ENCODE data around the gene DLG1. TPM values are rescaled to one million over a fixed set of nuclear protein-coding genes. Genes with fewer than 3 reads are reported as not detected.

The DLG1 gene
- total RNA-seq, 4 donors from 2014 or later: 103 to 150 (median 122) TPM

DNA sequence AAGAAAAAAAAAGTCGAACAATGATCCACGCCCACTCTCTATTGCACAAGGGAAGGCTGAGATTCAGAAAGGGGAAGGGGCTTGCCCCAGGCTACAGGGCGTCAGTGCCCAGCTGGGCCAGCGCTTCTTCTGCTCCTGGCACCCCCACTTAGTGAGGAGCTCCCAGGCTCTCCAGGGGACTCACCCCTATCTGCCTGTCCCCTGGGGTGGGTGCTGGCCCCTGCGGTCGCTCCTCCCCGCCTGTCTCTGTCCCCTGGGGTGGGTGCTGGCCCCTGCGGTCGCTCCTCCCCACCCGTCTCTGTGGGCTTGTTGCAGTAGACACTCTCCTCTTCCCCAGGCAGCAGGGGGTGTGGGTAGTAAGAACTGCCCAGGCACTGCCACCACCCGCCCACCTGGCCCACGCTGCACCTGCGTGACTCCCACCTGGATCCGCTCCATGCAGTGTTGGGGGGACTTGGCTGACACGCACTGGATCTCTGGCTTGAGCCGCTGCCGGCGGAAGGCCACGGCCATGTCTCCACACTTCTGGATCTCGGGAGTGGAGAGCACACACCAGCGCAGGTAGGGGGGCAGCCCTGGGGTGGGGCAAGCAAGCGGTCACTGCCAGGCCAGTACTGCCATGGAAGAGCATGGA, 283.4 kb downstream of the DLG1 start:
- H3K4me3 ChIP-seq: no peak overlapping the region
- no peak overlapping the region for H3K27ac ChIP-seq
- TF ChIP-seq POLR2A (IDR thresholded peaks at IDR 0.05): no peak
- no peak for TF ChIP-seq CTCF (IDR thresholded peaks at IDR 0.05)
- 87 to 90% methylated on average over 8 to 14 of the region's 22 CpGs for WGBS, 2 donors
- H3K36me3 ChIP-seq: no peaks in the 10 kb centered on the region
- no peaks in the 10 kb centered on the region for H3K4me1 ChIP-seq
- H3K27me3 ChIP-seq: no peaks in the 10 kb centered on the region
- no peak for DNase-seq
- H3K9me3 ChIP-seq: no peaks in the 10 kb centered on the region
- intact Hi-C loops (cut with DNase I): no loop called here

DNA sequence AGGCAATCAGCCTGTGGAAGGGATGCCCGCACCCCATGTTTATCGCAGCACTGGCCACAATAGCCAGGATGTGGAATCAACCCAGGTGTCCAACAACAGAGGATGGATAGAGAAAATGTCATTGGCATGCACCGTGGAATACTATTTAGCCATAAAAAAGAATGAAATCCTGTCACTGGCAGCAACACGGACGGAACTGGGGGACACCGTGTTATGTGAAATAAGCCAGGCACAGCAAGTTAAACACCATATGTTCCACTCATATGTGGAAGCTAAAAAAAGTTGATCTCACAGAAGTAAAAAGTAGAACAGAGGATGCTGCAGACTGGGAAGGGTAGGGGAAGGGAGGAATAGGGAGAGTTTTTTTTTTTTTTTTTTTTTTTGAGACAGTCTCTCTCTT, 284.4 kb downstream of the DLG1 start:
- no peak for TF ChIP-seq CTCF (IDR thresholded peaks at IDR 0.05)
- TF ChIP-seq POLR2A (IDR thresholded peaks at IDR 0.05): no peak
- no peaks in the 10 kb centered on the region for H3K9me3 ChIP-seq
- H3K27me3 ChIP-seq: no peaks in the 10 kb centered on the region
- no peak overlapping the region for H3K27ac ChIP-seq
- H3K4me1 ChIP-seq: no peaks in the 10 kb centered on the region
- intact Hi-C loops (cut with DNase I): no loop called here
- H3K4me3 ChIP-seq: no peak overlapping the region
- H3K36me3 ChIP-seq: no peaks in the 10 kb centered on the region
- DNase-seq: no peak
- whole genome bisulfite sequencing, 2 donors: 94 to 95% methylated on average over 6 of the region's 6 CpGs

DNA sequence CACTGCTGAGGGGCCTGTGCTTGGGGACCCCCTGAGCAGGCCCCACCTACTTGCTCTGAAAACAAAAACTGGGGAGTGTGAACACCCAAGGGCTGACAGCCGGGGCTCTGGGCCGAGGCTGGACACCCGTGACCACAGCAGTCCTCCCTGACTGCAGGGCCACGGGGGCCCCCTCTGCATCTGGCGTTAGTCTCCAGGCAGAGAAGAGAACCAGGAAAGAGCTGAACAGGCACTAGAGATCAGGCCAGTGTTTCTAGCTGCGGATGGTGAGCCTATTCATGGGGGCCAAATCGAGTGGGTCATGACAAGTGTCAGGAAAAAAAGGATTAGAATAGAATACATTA, 285.9 kb downstream of the DLG1 start:
- intact Hi-C loops (cut with DNase I): no loop called here
- Histone ChIP-seq H3K27ac (no peak overlapping the region), H3K36me3 (no peaks in the 10 kb centered on the region), H3K9me3 (no peaks in the 10 kb centered on the region), H3K27me3 (no peaks in the 10 kb centered on the region), H3K4me3 (no peak overlapping the region), H3K4me1 (no peaks in the 10 kb centered on the region)
- DNase-seq: no peak
- TF ChIP-seq CTCF (IDR thresholded peaks at IDR 0.05) (no peak), POLR2A (IDR thresholded peaks at IDR 0.05) (no peak)
- 81 to 89% methylated on average over 2 of the region's 7 CpGs for WGBS, 2 donors

DNA sequence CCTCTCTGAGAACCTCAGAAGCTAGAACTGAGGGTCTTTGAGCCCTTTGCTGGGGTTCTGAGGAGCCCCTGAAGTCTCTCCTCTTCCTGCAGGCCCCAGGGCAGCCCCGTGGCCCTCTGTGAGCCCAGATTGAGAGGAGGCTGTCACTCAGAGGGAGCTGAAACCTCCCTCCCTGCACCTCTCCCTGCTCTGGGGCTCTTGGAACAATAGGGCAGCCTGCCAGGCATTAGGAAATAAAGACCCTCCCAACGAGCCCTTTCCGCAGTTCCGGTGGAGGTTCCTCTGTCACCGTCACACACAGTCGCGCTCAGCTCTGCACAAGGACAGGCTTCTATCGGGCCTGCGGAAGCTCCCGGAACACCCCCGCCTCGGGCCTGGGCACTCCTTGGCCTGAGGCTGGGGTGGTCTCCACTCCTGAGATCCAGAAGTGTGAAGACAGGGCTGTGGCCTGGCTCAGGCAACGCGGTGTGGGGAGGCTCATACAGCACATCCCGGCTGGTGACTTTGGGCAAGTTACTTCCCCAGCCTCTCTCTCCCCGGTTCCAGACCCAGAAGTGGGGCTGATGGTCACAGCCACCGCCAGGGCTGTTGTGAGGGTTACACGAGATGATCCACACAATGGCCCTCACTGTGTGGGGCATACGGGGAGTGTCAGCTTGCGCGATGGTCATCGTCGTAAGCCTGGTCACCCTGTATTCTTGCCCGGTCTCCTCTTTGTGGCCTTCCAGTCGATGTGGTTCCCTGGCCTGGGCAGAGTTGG, 286.5 kb downstream of the DLG1 start:
- Histone ChIP-seq H3K36me3 (no peaks in the 10 kb centered on the region), H3K27me3 (no peaks in the 10 kb centered on the region), H3K27ac (no peak overlapping the region), H3K4me1 (no peaks in the 10 kb centered on the region), H3K4me3 (no peak overlapping the region), H3K9me3 (no peaks in the 10 kb centered on the region)
- WGBS, 2 donors: 82 to 88% methylated on average over 4 to 11 of the region's 25 CpGs
- DNase-seq: no peak
- TF ChIP-seq POLR2A (IDR thresholded peaks at IDR 0.05) (no peak), CTCF (IDR thresholded peaks at IDR 0.05) (no peak)
- intact Hi-C loops (cut with DNase I): no loop called here

DNA sequence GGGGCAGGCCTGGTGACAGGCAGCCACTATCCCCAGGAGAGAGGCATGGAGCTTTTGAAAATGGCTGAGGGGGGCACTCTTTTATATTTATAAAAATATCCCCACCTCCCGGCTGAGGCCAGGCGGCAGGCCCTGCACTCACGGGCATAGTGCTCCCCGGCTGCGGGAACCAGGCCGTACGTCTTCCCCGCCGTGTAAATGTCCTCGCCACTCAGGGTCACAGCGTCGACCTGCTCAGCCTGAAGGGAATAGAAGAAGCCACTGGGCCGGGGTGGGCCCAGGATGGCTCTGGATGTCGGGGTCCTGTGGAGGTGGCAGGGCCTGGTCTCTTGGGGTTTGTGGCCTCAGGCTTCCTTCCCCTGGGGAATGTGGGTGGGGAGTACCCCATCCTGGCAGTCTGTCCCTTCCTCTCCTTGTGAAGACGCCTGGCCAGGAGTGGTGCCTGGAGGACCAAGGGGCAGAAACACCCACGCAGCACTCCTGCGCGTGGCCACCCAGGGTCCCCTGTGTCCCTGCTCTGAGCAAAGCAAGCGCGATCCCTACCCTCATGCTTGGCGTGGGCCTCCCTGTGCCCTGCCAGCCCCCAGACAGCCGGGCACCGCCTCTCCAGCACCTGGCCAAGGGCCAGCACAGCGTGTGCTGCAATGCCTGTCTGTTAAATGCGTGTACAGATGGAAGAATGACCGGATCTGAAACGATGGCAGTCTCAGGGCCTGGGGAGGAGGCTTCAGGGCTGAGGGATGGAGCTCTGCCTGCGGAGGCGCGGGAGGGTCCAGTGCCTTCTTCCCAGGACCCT, 287.7 kb downstream of the DLG1 start:
- 84 to 87% methylated on average over 9 to 18 of the region's 30 CpGs for WGBS, 2 donors
- intact Hi-C loops (cut with DNase I): no loop called here

More for the DNA sequence above, 287.7 kb downstream of the DLG1 start:
- no peaks in the 10 kb centered on the region for H3K4me1 ChIP-seq
- DNase-seq: no peak
- H3K27ac ChIP-seq: no peak overlapping the region
- no peak for TF ChIP-seq POLR2A (IDR thresholded peaks at IDR 0.05)
- no peak for TF ChIP-seq CTCF (IDR thresholded peaks at IDR 0.05)
- H3K27me3 ChIP-seq: no peaks in the 10 kb centered on the region
- H3K9me3 ChIP-seq: no peaks in the 10 kb centered on the region
- H3K36me3 ChIP-seq: no peaks in the 10 kb centered on the region
- H3K4me3 ChIP-seq: no peak overlapping the region
